Esophagus mucosa (tissue), 1 donor: ENCODE measurements around the gene ZMYND19. TPM values are rescaled to one million over a fixed set of nuclear protein-coding genes. Genes with fewer than 3 reads are reported as not detected.
"Not testable (repeated sequence)": the region's sequence is repeated elsewhere in the genome, so short reads cannot be mapped to it uniquely, and the experiment has no call there.

Experiments used
- ATAC-seq: fragments of 200-7000 bp; cut with Tn5 transposase; one replicate; pipeline ENCODE4 v1.9.1; 2020
- total RNA-seq: library from RNA; stranded (reverse); gene quantifications from one replicate; pipeline ENCODE4 v1.2.4, GENCODE V29; 2023
- donor health status: DM: yes; HTN: yes; CAD: no.

The ZMYND19 gene
- total RNA-seq, result 21.5 TPM

DNA sequence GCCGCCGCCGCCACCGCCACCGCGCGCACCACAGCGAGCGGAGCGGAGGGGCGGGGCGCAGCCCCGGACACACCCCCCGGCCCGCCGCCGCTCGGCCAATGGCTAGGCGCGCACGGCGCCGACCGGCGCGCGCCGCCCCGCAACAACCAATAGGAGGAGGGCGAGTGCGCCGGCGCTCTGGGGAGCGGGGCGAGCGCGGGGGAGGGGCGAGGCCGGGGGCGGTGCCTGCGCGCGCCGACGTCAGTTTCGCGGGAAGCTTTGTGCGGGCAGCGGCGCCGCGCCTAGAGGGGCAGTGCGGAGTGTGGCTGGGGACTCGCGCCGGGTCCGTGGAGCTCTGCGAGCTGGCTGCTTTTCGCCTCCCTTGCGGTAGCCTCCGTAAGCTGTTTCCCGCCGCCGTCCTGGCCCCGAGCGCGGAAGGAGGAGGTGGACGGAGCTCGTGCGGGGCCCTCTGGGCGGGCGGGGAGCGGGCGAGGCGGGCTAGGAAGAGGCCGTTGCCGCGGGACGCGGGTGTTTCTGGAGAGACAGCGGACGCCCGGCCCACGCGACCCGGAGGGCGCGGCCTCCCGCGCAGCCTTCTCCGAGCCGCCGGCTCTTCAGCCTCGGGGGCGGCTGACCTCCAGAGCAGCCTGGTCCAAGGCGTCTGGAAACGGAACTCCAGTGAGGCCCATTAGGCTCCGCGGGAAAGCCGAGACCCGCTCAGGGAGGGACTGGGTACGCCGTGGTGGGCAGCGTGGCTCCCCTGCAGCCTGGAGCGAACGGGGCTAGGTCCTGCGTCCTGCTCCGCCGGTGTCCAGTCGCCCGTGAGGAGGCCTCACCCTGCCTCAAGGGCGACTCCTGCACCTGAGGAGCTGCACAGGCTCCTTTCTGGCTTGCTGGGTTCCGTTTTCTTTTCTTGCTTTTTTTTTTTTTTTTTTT lies at the start of gene ZMYND19:
ZMYND19 (minus strand) TSS at position 44 of the 915 bp plus-strand sequence. CDS start 249 bp downstream, outside the sequence.
- ATAC-seq, result peak; percentile 97

DNA sequence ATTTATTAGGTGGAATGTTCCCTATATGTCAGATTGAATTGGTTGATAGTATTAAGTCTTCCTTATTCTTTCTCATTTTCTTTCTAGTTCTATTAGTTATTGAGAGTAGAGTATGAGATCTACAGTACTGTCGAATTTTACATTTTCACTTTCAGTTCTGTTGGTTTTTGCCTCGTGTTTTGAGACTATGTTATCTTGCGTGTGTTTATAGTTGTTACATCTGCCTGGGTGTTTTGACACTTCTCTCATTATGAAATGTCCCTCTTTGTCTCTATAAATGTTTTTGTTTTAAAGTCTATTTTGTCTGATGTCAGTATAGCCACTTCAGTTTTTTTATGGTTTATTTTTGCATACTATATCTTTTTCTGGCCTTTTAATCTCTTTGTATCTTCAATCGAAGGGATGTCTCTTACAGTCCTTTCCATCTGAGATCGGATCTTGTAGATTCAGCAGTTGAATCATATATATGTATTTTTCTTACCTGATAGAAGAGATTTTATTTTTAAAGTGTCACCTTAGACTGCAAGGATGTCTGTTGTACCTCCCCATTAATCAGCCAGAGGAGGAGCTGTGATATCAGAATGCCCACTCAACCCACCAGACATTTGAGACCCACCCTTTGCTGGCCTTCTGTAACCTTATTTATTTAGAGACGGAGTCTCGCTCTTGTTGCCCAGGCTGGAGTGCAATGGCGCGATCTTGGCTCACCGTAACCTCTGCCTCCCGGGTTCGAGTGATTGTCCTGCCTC lies 49.2 kb upstream of the ZMYND19 start:
- no peak for ATAC-seq

DNA sequence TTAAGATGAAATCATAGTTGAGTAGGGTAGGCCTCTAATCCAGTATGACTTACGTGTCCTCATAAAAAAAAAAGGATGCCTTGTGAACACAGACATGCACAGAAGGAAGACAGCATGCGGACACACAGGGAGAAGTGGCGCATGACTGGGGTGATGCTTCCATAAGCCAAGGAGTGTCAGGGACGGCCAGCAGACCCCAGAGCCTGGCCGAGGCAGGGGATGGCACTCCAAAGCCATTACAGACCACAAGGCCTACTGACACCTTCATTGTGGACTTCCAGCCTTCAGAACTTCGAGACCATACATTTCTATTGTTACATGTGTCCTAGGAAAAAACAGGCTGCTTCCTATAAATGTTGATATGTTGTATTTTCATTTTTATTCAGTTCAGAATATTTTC lies 48.4 kb upstream of the ZMYND19 start:
- no peak for ATAC-seq

DNA sequence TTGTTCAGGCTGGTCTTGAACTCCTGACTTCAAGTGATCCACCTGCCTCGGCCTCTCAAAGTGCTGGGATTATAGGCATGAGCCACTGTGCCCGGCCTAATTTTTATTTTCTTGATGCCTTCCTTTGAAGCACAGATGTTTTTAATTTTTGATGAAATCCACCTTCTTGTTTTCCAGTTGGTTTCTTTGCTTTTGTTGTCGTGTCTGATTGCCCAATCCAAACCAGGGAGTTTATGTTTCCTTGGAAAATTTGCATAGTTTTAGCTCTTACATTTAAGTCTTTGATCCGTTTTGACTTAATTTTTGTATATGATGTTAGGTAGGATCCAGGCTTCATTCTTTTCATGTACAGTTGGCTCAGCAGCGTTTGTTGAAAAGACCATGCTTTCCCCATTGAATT lies 43.7 kb upstream of the ZMYND19 start:
- no peak for ATAC-seq

DNA sequence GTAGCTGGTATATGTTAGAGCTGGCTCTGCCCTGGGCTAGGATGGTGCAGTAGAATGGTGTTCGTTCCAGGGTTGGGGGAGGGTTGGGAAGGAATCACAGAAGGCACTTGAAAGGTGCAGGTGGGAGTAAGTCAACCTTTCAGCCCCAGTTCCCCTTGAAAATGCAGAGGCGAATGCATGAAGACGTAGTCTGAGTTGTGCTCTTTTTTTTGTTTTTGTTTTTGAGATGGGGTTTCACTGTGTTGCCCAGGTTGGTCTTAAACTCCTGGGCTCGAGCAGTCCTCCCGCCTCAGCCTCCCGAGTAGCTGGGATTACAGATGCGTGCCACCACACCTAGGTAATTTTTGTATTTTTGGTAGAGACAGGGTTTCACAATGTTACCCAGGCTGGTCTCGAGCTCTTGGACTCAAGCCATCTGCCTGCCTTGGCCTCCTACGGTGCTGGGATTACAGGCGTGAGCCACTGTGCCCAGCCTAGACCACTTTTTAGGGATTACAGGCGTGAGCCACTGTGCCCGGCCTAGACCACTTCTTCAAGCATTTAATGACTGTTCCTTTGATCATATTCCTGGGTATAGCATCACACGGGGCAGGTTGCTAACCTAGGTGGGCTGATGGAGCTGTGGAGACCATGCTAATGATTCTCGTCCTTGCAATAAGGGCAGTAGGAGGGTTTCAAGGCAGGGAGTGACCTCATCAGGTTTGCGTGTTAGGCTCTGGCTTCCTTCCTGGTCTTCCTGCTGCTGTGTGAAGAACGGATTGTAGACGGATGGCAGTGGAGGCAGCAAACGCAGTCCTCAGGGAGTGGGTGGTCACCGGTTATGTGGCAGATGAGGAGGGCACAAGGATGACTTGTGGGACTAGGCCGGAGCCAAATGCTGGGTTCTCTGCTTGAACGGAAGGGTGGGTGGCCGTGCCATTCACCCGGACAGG lies 42.2 kb upstream of the ZMYND19 start:
- ATAC-seq, result peak; percentile 10

GRCh38 chr9:137631345-137632229 lies 41.3 kb upstream of the ZMYND19 start:
- peak; percentile 15 for ATAC-seq

DNA sequence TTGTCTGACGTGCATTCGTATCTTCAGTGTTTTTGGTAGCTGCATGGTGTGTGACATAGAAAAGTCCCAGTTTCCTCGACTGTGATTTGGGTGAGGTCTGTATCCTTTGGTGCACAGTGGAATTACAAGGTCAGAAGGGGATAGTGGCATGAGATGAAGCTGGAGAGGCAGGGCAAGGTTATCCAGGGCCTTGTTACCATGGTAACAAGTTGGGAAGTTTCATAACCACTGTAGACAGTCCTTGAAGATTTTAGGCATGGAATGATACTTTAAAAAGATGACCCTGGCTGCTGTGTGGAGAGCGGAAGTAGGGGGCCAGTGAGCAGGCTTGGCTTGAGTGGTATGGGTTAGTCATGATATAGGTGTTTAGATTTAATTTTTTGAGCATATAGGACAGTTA lies 40.4 kb upstream of the ZMYND19 start:
- no peak for ATAC-seq

DNA sequence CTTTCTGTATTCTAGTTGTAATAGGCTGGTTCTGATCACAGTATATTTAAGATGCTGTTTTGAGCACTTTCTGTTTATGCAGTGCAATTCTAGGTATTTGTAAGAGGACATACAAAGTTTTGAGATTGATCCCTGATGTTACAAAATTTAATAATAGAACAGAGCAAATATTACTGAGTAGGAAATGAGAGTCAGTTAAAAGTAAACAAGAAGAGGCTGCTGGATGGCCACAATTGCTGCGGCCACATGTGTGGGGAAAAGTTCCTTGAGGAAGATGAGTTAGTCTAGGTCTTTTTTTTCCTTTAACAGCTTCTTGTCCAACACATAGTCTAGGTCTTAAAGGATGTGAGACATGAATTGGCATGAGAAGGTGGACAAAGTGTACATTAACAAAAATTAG lies 39.8 kb upstream of the ZMYND19 start:
- ATAC-seq, result no peak

GRCh38 chr9:137627406-137627805 lies 37.1 kb upstream of the ZMYND19 start:
- not testable (repeated sequence) for ATAC-seq

DNA sequence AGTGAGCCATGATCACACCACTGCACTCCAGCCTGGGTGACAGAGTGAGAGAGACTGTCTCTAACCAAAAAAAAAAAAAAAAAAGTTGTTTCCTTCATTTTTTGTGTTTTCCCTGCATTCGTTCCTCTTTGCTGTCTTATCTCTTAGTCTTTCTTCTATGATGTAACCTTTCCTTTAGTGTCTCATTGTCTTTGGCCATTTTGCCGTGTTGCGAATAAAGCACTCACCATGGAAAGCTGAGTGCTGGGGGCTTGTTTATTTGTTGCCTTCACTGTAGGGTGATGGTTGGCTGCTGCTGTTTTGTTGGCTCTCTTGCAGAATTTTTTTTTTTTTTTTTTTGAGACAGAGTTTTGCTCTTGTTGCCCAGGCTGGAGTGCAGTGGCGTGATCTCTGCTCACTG lies 36.2 kb upstream of the ZMYND19 start:
- ATAC-seq, result no peak

GRCh38 chr9:137622211-137622610 lies 31.9 kb upstream of the ZMYND19 start:
- not testable (repeated sequence) for ATAC-seq

- no peak for ATAC-seq
Observed at GRCh38 chr9:137621131-137621757, 30.9 kb upstream of the ZMYND19 start.

- ATAC-seq, result no peak
Observed at GRCh38 chr9:137620581-137620980, 30.3 kb upstream of the ZMYND19 start.

DNA sequence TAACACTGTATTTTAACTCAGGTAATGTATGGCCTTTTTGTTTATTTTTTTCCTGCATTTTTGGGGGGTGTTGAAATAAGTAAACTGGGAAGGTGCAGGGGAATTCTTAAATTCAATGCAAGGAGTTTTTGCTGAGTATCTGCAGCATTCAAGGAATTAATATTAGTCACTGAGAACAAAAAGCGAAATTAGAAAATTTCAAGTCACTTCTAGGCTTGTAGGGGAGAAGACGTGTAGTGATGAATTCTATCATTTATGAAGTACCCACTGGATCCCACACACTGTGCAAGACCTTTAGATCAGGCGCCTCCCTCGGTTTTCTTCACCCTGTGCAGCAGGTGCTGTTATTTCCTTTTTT lies 29.7 kb upstream of the ZMYND19 start:
- no peak for ATAC-seq

DNA sequence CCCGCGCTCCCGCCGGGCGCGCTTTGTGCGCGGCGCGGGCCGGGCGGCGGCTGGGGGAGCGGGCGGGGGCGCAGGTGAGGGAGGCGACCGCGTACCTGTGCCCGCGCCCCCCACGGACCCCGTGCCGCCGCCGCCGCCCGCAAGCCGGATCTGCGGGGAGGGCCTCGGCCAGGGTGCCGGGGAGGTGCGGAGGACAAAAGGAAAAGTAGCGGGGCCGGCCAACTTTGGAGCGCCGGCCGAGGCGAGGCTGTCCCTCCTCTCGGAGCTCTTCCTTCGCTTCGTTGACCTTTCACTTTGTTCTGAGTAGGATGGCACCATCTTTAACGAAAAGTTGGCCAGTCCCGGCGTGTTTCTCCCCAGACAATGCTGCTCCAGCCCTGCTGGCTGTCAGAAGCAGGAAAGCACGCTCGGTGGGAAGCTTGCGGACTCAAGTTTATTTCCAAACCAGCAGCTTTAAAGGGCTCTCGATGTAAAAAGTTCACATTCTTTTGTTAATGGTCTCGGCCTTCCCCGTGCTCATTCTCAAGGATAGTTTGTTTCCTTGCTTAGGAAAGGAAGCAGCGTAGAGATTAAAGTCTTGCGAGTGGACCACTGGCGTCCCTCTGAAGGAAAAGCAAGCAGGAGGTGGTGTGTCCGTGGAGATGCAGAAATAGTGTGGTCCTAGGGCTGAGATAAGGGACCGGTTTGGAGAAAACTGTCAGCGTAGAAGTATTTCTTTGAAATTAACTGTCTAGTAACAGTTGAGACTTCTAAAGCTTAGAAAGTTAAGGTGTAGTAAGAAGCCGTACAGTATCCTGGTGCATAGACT lies 29.1 kb upstream of the ZMYND19 start:
- peak; percentile 2 for ATAC-seq

DNA sequence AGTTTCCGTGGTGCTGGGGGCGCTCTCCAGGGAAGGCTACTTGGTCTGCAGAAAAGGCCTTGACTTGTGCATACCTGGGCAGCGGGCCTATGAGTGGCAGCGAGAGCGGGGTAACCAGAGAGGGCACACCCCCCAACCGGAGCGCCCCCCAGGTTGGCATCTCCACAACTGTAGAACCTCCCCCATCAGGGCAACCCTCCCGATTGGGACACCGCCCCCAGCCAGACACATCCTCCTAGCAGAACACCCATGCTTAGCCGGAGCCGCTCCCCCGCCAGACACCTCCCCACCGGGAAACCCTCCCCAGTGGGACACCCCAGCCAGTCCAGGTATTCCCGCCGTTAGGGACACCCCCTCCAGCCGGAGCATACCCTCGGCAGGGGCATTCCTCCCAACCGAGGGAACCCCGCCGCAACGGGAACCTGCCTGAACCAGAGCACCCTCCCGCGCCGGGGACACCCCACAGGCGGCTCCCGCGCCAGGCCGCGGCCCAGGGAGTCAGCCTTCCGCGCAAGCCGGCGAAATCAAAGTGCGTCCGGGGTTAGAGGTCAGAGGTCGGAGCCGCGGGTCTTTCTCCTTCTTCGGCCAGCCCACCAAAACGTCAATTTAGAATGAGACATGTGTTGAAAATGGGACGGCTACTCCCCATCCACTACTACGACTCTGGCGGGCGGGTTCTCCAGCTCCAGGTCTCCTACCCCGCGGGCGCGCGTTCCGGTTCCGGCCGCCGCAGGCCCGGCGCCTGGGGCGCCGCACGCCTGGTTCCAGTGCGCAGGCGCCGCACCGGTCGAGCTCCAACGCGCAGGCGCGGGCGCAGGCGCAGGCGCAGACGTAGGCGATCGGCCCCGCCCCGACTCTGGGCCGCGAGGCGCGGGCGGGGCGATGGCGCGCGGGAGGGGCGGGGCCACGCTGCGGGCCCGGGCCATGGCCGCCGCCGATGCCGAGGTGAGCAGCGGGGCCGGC lies 28.1 kb upstream of the ZMYND19 start, which contains the start of gene EHMT1:
EHMT1 (plus strand) TSS at position 901 of the 963 bp plus-strand sequence; CDS start at position 925, 24 bp downstream.
- ATAC-seq, result peak; percentile 83

DNA sequence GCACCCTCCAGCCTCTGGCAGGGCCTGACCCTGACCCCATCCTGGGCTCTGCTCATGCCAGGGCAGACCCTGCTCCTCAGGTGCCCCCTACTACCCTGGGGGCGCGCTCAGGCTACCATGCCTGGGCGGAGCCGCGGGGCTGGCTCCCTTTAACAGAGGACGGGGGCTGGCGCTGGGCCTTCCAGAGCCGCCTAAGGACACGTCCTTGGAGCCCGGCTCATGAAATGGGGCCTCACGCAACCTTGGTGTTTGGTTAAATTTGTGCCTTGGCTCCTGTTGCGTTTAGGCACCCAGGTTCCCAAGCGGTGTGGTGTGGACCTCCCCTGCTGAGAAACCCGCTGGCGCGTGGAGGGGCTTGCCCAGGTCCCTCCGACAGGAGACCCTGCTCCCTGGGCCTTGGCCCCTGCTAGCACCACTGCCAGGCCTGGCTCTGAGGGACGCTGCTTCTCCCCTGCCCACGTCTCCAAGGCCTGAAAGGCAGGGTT lies 25.1 kb upstream of the ZMYND19 start:
- ATAC-seq, result no peak

- ATAC-seq, result no peak
Observed at GRCh38 chr9:137614631-137615386, 24.5 kb upstream of the ZMYND19 start.
